GM12878 (cell line): ENCODE results near the gene MAPKAPK2. TPM values are rescaled to one million over a fixed set of nuclear protein-coding genes. Genes with fewer than 3 reads are reported as not detected.

Source experiments
- BCL11A ChIP-seq: IDR thresholded peaks from 2 replicates; pipeline ENCODE4 v1.6.1; 2011; ENCODE audit warnings: low read depth, low read length
- BHLHE40 ChIP-seq, 2 experiments: fragments of 450-650 bp in 1 of 2; IDR thresholded peaks; 2 replicates each; pipeline ENCODE4 v1.6.1; 2011 to 2017; ENCODE audit warnings: low read depth in 2 of 2, borderline replicate concordance in 1 of 2, improper control_type of control experiment in 1 of 2, low read length in 1 of 2, mild to moderate bottlenecking in 1 of 2
- E2F4 ChIP-seq: IDR thresholded peaks from 2 replicates; pipeline ENCODE4 v1.6.1; 2012; ENCODE audit warnings: low read depth, low read length, improper control_type of control experiment
- EED ChIP-seq: sonication (generic); IDR thresholded peaks from 2 replicates; pipeline ENCODE4 v1.6.1; 2016; ENCODE audit warnings: antibody characterized with exemption, low read depth
- IRF5 ChIP-seq: fragments of 450-650 bp; IDR thresholded peaks from 2 replicates; pipeline ENCODE4 v1.6.1; 2017; ENCODE audit warnings: borderline replicate concordance
- LARP7 ChIP-seq: fragments of 450-650 bp; IDR thresholded peaks from 2 replicates; pipeline ENCODE4 v1.6.1; 2017; ENCODE audit warnings: mild to moderate bottlenecking
- NFXL1 ChIP-seq: fragments of 450-650 bp; IDR thresholded peaks from 2 replicates; pipeline ENCODE4 v1.6.1; 2017; ENCODE audit warnings: antibody characterized with exemption, mild to moderate bottlenecking, borderline replicate concordance
- PBX3 ChIP-seq: IDR thresholded peaks from 2 replicates; pipeline ENCODE4 v1.6.1; 2011; ENCODE audit warnings: mild to moderate bottlenecking, low read depth, low read length, moderate library complexity; ENCODE audit not compliant: insufficient replicate concordance
- POU2F2 ChIP-seq: IDR thresholded peaks from 3 replicates; pipeline ENCODE4 v1.6.1; 2011; ENCODE audit warnings: low read depth, mild to moderate bottlenecking, low read length, borderline replicate concordance
- PRDM15 ChIP-seq: fragments of 450-650 bp; formaldehyde crosslinking; IDR thresholded peaks from 2 replicates; pipeline ENCODE4 v1.4.0; 2020; ENCODE audit warnings: mild to moderate bottlenecking, moderate library complexity
- RAD51 ChIP-seq: fragments of 450-650 bp; IDR thresholded peaks from 2 replicates; pipeline ENCODE4 v1.6.1; 2016; ENCODE audit warnings: moderate library complexity, mild to moderate bottlenecking, inconsistent platforms
- RFX5 ChIP-seq: IDR thresholded peaks from 2 replicates; pipeline ENCODE4 v1.6.1; 2011; ENCODE audit warnings: low read depth, low read length, improper control_type of control experiment
- RUNX3 ChIP-seq: IDR thresholded peaks from 2 replicates; pipeline ENCODE4 v1.6.1; 2012; ENCODE audit warnings: low read length, inconsistent platforms
- SMAD1 ChIP-seq: fragments of 450-650 bp; IDR thresholded peaks from 2 replicates; pipeline ENCODE4 v1.6.1; 2018; ENCODE audit warnings: mild to moderate bottlenecking, low read depth; ENCODE audit not compliant: partially characterized antibody
- SMC3 ChIP-seq: IDR thresholded peaks from 2 replicates; pipeline ENCODE4 v1.6.1; 2011; ENCODE audit warnings: low read length, improper control_type of control experiment, borderline replicate concordance
- SP1 ChIP-seq: IDR thresholded peaks from one replicate; pipeline ENCODE4 v1.6.1; 2011; ENCODE audit warnings: low read depth, low read length
- SPI1 ChIP-seq: IDR thresholded peaks from 2 replicates; pipeline ENCODE4 v1.6.1; 2011; ENCODE audit warnings: low read depth, mild to moderate bottlenecking, low read length, moderate library complexity, borderline replicate concordance; ENCODE audit not compliant: insufficient read depth
- STAT1 ChIP-seq: fragments of 450-650 bp; conservative IDR thresholded peaks from 2 replicates; pipeline ENCODE4 v1.6.1; 2014; ENCODE audit warnings: antibody characterized with exemption, mild to moderate bottlenecking
- USF1 ChIP-seq: IDR thresholded peaks from 2 replicates; pipeline ENCODE4 v1.6.1; 2011; ENCODE audit warnings: borderline replicate concordance, low read depth, mild to moderate bottlenecking, moderate library complexity, mixed read lengths, low read length; ENCODE audit not compliant: insufficient read depth; ENCODE audit errors: extremely low read length
- ZNF207 ChIP-seq: fragments of 450-650 bp; IDR thresholded peaks from 2 replicates; pipeline ENCODE4 v1.6.1; 2014; ENCODE audit warnings: antibody characterized with exemption, mild to moderate bottlenecking, borderline replicate concordance
- ZNF24 ChIP-seq: fragments of 450-650 bp; IDR thresholded peaks from 2 replicates; pipeline ENCODE4 v1.6.1; 2017; ENCODE audit warnings: antibody characterized with exemption, mild to moderate bottlenecking
- ZSCAN29 ChIP-seq: fragments of 450-650 bp; IDR thresholded peaks from 2 replicates; pipeline ENCODE4 v1.6.1; 2017; ENCODE audit warnings: mild to moderate bottlenecking, moderate library complexity
- ZZZ3 ChIP-seq: IDR thresholded peaks from 2 replicates; pipeline ENCODE4 v1.6.1; 2011; ENCODE audit warnings: low read depth; ENCODE audit not compliant: control insufficient read depth, insufficient read length
- polyA plus RNA-seq, 11 experiments: library from polyadenylated mRNA; depleted of rRNA in 4 of 11; unstranded in 6 of 11; stranded (reverse) in 5 of 11; fragments of >200 nt; fragmentation: Nextera tagmentation in 4 of 11; fragmentation: Illumina TruSeq in 1 of 11; extraction: Ambion mirVana in 4 of 11; extraction: Trizol in 1 of 11; gene quantifications; 1 replicate in 1 of 11; 2 replicates in 10 of 11; pipeline versions ENCODE4 v1.2.1 to v1.2.3, GENCODE V29; 2011 to 2016; ENCODE audit warnings: inconsistent platforms in 2 of 11, missing spikeins in 2 of 11, low read depth in 1 of 11
- total RNA-seq, 4 experiments: library from RNA; depleted of rRNA in 3 of 4; stranded (reverse); fragments of >200 nt in 3 of 4; fragmentation: Illumina TruSeq in 1 of 4; extraction: Trizol in 1 of 4; gene quantifications; 2 replicates each; pipeline versions ENCODE4 v1.2.1 to v1.2.3, GENCODE V29; 2013 to 2021

The MAPKAPK2 gene
- total and polyA plus RNA-seq, 10 of the 15 experiments (the other 5 are each of a cell fraction or from before 2014, with no cell fraction given): 0.72 to 92.2 (median 49.3) TPM

GRCh38 chr1:206658264-206658980, 26.3 kb upstream of the MAPKAPK2 start (continued):
- TF ChIP-seq PRDM15 (CRISPR knock-in tag): no peak
- TF ChIP-seq SMC3: peak; percentile 56; the same call in 1 of the 2 replicates
- no peak for TF ChIP-seq E2F4
- no peak for TF ChIP-seq ZZZ3
- no peak for TF ChIP-seq POU2F2
- TF ChIP-seq BHLHE40 (IDR thresholded peaks at IDR 0.05; ENCODE audit: borderline replicate concordance in 1 of 2, low read depth in 2 of 2, low read length in 1 of 2): no peak
- no peak for TF ChIP-seq PBX3
- no peak for TF ChIP-seq RAD51
- TF ChIP-seq SPI1: peak; percentile 21; the same call in 1 of the 2 replicates
- no peak for TF ChIP-seq SP1
- TF ChIP-seq ZNF24: no peak
- TF ChIP-seq EED: no peak
- TF ChIP-seq IRF5: no peak
- no peak for TF ChIP-seq NFXL1
- no peak for TF ChIP-seq BCL11A
- no peak for TF ChIP-seq RFX5
- TF ChIP-seq STAT1: no peak; the same call in 1 of the 2 replicates
- TF ChIP-seq ZSCAN29: no peak
- TF ChIP-seq ZNF207: no peak
- no peak for TF ChIP-seq USF1
- no peak for TF ChIP-seq SMAD1
- no peak for TF ChIP-seq LARP7
- TF ChIP-seq RUNX3: 0 out of 2 replicates have a peak, but pooled peaks have one; percentile 18
